Activated T-cell treated with anti-CD3 and anti-CD28 coated beads for 48 hours (primary cell): ENCODE results near the gene BEND6.
A peak's percentile ranks its signal among the peaks of the same experiment; 100 is the strongest.
"Not testable (repeated sequence)": the region's sequence is repeated elsewhere in the genome, so short reads cannot be mapped to it uniquely, and the experiment has no call there.

ENCODE experiments used
- DNase-seq: peaks from one replicate; pipeline ENCODE4 v3.0.0-alpha.2; 2020; ENCODE audit warnings: low read depth

BEND6 gene

GRCh38 chr6:57033228-57033627 lies 78.3 kb downstream of the BEND6 start:
- DNase-seq = no peak

- DNase-seq = no peak
These were observed 80.6 kb downstream of the BEND6 start for GRCh38 chr6:57035549-57035948.

- DNase-seq = no peak
These were observed 84.0 kb downstream of the BEND6 start for GRCh38 chr6:57038906-57039305.

GRCh38 chr6:57040011-57040410 lies 85.1 kb downstream of the BEND6 start:
- DNase-seq = no peak

GRCh38 chr6:57044061-57044460 lies 89.2 kb downstream of the BEND6 start:
- DNase-seq = not testable (repeated sequence)

GRCh38 chr6:57044568-57044967 lies 89.7 kb downstream of the BEND6 start:
- no peak for DNase-seq

- DNase-seq = peak; percentile 81
These were observed 91.7 kb downstream of the BEND6 start, which contains the start of gene KIAA1586 for GRCh38 chr6:57046332-57047256. Gene KIAA1586 (plus strand): TSS chr6:57046693. CDS start chr6:57046756, 63 bp downstream.

GRCh38 chr6:57047257-57047585 lies 92.3 kb downstream of the BEND6 start:
- not testable (repeated sequence) for DNase-seq

GRCh38 chr6:57047859-57048258 lies 93.0 kb downstream of the BEND6 start:
- not testable (repeated sequence) for DNase-seq

GRCh38 chr6:57048577-57048976 lies 93.7 kb downstream of the BEND6 start:
- no peak for DNase-seq

- DNase-seq = no peak
These were observed 108.9 kb downstream of the BEND6 start for GRCh38 chr6:57063847-57064246.

GRCh38 chr6:57064809-57065208 lies 109.9 kb downstream of the BEND6 start:
- DNase-seq = no peak

- DNase-seq = no peak
These were observed 113.2 kb downstream of the BEND6 start for GRCh38 chr6:57068061-57068460.

- DNase-seq = no peak
These were observed 114.3 kb downstream of the BEND6 start for GRCh38 chr6:57069228-57069627.

- no peak for DNase-seq
These were observed 115.0 kb downstream of the BEND6 start for GRCh38 chr6:57069920-57070331.

GRCh38 chr6:57072108-57072507 lies 117.2 kb downstream of the BEND6 start:
- DNase-seq = no peak

GRCh38 chr6:57074383-57074782 lies 119.5 kb downstream of the BEND6 start:
- DNase-seq = no peak

GRCh38 chr6:57075092-57075491 lies 120.2 kb downstream of the BEND6 start:
- DNase-seq = no peak
